NCI-H128 (cell line): Measurements from ENCODE around the gene HAX1.
"Not testable (repeated sequence)": the region's sequence is repeated elsewhere in the genome, so short reads cannot be mapped to it uniquely, and the experiment has no call there.

ENCODE experiments used
- DNase-seq: peaks from one replicate; lab custom pipeline; 2025; ENCODE audit not compliant: unreplicated experiment; lab: John Stamatoyannopoulos, UW

The HAX1 gene

DNA sequence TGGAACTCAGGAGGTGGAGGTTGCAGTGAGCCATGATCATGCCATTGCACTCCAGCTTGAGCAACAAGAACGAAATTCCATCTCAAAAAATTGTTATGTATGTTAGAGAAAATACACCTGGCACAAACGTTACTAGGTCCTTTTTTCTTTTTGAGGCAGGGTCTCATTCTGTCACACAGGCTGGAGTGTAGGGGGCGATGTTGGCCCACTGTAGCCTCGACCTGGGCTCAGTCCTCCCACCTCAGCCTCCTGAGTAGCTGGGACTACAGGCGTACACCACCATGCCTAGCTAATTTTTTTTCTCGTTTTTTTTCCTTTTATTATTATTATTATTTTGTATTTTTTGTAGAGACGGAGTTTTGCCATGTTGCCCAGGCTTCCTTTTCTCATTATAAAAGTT is 4.4 kb downstream of the HAX1 start:
- no peak for DNase-seq

DNA sequence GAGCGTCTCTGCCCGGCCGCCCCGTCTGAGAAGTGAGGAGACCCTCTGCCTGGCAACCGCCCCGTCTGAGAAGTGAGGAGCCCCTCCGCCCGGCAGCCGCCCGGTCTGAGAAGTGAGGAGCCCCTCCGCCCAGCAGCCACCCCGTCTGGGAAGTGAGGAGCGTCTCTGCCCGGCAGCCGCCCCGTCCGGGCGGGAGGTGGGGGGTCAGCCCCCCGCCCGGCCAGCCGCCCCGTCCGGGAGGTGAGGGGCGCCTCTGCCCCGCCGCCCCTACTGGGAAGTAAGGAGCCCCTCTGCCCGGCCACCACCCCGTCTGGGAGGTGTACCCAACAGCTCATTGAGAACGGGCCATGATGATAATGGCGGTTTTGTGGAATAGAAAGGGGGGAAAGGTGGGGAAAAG is 15.2 kb downstream of the HAX1 start:
- not testable (repeated sequence) for DNase-seq

DNA sequence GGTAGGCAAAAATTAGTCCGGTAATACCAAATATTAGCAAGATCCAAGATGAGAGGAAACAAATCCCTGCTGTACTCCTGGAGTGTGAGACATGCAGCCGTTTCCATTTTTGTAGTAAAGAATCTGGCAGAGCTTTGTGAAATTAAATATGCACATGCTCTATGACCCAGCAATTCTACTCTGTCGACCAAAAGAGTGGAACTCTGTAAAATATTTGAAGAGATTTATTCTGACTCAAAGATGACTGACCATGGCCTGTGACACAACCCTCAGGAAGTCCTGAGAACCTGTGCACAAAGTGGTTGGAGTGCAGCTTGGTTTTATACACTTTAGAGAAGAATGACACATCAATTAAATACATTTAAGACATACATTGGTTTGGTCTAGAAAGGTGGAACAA is 16.2 kb downstream of the HAX1 start:
- DNase-seq = no peak

DNA sequence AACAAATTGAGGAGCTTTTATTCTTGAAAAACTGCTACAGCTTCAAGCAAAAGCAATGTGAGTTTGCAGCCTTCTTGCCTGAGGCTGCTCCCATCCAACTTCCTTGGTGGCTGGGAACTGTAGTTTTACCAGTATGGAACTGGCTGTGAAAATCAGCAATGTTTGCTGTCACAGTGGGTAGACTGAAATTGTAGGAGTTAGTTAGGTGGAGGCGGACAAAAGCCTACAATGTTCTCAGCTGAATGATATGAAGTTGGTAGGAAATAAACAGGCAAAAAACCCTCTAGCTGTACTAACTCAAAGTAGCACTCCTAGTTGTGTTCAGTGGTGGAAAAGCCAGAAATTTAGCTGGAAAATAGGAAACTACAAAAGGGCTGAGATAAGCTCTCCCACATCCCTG is 18.5 kb downstream of the HAX1 start:
- no peak for DNase-seq

DNA sequence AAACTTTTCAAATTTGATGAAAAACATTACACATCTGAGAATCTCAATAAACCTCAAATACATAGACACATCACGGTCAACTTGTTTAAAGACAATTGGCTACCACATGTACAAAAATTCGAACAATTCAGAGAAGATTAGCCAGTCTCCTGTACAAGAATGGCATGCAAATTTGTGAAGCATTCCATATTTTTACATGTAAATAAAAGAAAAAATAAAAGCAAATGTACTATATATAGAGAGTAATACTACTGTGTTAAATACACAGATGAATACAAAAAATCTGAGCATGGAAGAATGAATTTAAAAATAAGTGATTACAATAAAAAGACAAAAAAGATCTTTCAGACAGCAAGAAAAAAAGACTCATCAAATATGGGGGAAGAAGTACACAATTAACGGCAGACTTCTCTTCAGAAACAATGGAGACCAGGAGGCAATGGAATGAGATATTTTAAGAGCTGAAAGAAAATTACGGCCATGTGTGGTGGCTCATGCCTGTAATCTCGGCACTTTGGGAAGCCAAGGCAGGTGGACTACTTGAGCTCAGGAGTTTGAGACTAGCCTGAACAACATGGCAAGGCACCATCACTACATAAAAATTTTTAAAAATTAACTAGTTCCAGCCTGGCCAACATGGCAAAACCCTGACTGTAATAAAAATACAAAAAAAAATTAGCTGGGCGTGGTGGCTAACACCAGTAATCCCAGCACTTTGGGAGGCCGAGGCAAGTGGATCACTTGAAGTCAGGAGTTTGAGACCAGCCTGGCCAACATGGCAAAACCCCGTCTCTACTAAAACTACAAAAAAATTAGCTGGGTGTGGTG is 23.2 kb downstream of the HAX1 start:
- DNase-seq = no peak

DNA sequence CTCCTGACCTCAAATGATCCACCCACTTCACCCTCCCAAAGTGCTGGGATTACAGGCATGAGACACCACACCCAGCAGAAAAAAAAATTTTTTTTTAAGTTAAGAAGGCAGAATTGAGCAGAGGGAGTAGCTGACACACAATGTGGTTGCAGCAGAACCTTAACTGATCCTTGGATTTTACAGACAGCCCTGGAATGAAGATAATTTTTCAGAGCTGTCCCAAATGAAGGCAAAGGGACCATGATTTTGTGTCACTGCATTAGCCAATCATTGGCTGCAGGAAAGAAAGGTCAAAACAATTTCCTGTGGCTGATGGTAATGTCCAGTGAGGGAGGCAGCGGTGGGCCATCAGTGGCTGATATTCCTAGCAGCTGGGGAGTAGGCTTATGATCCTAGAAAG is 29.2 kb downstream of the HAX1 start:
- no peak for DNase-seq

DNA sequence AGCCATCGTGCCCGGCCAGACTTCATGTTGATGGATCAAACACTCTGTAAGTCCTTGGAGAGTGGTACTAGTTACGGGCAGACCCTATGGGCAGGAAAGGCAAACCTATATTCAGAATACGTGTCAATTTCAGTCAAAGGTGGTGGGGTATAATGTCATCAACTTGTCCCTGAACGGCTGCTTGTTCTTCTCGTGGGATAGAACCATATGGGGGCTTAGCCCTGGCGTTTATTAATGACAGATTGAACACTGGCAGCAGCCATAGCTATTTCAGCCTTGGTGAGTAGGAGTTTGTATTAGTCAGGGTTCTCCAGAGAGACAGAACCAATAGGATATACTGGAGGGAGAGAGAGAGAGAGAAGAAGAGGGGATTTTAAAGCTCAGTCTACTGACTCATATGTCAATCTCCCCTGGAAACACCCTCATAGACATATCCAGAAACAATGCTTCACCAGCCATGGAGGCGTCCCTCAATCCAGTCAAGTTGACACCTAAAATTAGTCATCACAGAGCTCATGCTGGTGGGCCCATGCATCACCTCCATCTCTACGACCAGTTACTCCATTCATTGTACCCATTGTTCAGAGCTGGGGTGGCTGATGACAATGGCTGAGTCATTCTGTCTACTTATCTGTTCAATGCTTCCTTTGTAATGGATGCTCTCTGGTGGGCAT is 32.4 kb downstream of the HAX1 start:
- no peak for DNase-seq

DNA sequence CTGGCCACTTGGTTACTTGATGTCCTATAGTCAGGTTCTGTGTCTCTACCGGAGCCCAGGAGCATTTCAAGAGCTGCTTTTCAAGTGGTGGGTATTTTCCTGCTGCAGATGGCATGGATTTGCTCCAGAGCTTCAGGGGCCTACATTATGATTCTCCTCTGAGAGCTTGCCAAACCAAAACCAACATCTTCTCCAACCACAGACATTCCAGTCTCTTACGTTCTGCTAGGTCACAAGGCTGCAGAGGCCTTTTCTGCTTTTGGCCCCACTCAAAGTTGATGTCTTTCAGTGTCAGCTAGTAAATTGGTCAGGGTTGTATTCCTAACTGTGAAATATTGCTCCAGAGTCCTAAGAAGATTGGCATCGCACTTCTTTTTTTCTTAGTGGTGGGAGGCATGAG is 33.7 kb downstream of the HAX1 start:
- DNase-seq = no peak

DNA sequence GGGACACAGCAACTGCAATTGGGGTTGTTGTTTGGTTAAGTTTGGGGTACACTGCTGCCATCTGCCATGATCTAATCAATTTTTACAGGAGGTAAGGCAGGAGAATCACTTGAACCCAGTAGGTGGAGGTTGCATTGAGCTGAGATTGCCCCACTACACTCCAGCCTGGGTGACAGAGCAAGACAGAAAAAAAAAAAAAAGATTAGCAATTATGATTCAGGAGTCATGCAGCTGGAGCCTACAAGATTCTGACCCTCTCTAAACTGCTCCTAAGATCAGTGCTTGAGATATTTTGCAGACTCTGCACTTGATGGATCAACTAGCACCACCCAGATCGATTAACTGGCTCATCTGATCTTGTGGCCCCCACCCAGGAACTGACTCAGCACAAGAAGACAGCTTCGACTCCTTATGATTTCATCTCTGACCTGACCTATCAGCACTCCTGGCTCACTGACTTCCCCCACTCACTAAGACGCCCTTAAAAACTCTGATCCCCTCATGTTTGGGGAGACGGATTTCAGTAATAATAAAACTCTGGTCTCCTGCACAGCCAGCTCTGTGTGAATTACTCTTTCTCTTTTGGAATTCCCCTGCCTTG is 35.3 kb downstream of the HAX1 start:
- not testable (repeated sequence) for DNase-seq

DNA sequence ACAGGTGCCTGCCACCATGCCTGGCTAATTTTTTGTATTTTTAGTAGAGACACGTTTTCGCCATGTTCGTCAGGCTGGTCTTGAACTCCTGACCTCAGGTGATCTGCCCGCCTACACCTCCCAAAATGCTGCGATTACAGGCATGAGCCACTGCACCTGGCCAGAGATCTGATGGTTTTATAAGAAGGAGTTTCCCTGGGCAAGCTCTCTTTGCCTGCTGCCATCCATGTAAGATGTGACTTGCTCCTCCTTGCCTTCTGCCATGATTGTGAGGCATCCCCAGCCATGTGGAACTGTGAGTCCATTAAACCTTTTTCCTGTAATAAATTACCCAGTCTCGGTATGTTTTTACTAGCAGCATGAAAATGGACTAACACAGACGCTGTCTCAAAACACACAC is 36.7 kb downstream of the HAX1 start:
- not testable (repeated sequence) for DNase-seq

DNA sequence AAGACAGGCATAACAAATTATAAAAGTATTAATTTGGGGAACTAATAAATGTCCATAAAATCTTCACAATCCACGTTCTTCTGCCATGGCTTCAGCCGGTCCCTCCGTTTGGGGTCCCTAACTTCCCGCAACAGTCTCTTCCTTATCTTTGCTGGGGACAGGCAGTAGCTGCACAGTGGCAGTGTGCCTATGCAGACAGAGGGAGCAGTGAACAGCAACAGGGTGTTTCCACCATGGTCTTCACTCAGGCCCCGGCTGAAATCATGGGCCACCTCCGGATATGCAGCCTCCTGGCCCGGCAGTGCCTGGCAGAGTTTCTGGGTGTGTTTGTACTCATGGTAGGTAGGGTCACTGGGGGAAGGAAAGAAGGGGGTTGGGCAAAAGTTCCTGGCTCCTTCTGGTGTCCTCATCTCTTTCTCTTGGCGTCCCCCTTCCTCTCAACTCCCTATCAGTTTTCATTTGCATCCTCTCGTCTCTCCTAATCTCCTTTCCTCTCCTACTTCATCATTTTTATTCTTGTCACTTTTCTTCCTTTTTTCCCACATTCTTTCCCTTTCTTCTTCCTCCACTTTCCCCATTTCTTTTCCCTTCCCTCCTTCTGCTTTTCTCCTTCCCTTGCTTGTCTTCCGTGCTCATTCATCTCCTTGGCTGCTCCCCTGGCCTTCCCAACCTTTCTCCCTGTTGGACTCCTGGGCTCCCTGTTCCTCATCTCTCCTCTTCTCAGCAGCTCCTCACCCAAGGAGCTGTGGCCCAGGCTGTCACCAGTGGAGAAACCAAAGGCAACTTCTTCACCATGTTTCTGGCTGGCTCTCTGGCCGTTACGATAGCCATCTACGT is 40.0 kb downstream of the HAX1 start:
- DNase-seq = not testable (repeated sequence)

DNA sequence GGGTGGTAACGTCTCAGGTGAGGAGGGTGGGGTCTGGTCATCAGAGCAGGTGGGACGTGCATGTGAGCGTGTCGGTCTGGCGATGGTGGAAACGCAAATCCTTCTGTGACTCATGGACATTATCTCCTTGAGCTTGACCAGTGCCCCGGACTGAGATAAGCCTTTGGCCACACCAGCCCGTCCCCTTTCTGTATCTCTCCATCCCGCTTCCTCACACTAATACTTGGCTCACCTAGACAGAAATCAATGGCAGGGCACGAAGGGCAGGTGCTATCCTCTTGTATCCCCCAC is 40.6 kb downstream of the HAX1 start:
- no peak for DNase-seq

DNA sequence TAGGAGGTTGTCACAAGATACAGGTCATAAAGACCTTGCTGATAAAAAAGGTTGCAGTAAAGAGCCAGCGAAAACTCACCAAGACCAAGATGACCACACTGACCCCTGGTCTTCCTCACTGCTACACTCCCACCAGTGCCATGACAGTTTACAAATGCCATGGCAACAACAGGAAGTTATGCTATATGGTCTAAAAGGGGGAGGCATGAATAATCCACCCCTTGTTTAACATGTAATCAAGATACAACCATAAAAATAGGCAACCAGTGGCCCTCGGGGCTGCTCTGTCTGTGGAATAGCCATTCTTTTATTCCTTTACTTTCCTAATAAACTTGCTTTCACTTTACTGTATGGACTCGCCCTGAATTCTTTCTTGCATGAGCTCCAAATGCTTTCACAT is 41.8 kb downstream of the HAX1 start:
- not testable (repeated sequence) for DNase-seq

DNA sequence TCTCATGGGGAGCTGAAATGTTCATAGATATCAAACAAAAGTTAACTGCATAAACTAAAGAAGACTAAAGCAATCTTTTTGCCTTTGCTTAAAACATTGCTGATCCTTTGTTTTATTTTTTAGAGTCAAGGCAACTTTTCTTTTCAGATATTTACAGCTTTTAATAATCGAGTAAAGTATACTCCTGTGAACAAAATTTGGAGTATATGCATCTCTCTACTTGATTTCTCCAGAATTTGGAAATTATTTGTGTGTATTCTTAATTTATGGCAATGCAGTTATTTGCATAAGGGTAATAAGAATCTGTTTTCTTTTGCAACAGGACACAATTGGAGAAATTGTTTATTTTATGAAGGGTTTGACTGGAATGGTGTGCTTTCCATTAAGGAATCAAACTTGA is 44.3 kb downstream of the HAX1 start:
- DNase-seq = no peak

DNA sequence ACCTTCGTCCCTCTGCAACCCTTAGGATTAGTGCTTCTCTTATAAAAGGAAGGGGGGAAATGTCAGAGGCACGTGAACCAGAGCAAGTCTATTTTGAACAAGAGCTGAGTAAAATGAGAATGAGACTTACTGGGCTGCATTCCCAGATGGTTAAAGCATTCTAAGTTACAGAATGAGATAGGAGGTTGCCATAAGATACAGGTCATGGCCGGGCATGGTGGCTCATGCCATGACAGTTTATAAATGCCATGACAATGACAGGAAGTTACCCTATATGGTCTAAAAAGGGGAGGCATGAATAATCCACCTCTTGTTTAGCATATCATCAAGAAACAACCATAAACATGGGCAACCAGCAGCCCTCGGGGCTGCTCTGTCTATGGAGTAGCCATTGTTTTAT is 46.0 kb downstream of the HAX1 start:
- no peak for DNase-seq

DNA sequence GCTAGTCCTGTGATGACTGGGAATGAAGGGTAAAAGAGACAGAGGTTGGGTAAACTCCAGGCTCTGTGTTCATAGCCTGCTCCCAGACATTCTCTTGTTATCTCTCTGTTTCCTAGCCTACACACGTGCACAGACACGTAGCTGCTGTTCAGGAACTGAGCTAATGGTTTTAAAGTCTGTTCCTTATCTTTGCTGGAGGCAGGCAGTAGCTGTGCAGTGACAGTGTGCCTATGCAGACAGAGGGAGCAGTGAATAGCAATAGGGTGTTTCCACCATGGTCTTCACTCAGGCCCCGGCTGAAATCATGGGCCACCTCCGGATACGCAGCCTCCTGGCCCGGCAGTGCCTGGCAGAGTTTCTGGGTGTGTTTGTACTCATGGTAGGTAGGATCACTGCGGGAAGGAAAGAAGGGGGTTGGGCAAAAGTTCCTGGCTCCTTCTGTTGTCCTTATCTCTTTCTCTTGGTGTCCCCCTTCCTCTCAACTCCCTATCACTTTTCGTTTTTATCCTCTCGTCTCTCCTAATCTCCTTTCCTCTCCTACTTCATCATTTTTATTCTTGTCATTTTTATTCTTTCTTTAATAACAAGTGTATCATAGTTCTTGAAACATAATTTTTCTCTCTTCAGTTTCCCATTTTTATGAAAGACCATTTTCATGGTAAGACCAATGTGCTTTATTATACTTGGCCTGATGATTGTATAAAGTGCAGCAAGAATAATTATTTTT is 48.6 kb downstream of the HAX1 start, which contains the start of gene AQP10:
AQP10 (plus strand) TSS at position 212 of the 727 bp plus-strand sequence; CDS start at position 275, 63 bp downstream.
- DNase-seq = no peak

DNA sequence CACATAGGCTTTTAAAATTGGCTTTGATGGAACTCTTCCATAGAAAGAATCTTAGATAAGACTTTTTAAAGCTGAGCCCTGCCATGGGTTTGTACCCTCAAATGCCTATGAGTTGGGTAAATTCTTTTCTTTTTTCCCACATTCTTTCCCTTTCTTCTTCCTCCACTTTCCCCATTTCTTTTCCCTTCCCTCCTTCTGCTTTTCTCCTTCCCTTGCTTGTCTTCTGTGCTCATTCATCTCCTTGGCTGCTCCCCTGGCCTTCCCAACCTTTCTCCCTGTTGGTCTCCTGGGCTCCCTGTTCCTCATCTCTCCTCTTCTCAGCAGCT is 49.1 kb downstream of the HAX1 start:
- not testable (repeated sequence) for DNase-seq

DNA sequence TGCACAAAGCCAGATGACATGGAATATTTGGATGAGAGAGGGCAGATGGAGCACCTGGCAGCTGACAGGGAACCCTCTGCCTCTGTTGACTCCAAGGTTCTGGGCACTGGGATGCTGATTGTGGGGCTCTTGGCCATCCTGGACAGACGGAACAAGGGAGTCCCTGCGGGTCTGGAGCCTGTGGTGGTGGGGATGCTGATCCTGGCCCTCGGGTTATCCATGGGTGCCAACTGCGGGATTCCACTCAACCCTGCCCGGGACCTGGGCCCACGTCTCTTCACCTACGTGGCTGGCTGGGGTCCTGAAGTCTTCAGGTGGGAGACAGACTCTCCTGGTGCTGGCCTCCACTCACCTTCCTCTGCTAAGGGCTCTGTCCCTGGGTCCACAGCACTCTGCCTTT is 51.1 kb downstream of the HAX1 start:
- no peak for DNase-seq

DNA sequence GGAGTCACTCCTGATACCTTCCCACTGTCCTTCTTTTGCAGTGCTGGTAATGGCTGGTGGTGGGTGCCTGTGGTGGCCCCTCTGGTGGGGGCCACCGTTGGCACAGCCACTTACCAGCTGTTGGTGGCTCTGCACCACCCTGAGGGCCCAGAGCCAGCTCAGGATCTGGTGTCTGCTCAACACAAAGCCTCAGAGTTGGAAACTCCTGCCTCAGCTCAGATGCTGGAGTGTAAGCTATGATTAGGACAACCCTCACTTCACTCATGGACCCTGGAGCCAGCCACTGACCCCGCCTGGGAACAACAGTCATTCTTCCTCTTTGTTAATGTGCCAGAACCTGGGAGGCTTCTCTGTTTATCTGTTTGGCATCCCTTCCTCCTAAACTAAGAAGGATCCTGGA is 51.8 kb downstream of the HAX1 start:
- DNase-seq = no peak

DNA sequence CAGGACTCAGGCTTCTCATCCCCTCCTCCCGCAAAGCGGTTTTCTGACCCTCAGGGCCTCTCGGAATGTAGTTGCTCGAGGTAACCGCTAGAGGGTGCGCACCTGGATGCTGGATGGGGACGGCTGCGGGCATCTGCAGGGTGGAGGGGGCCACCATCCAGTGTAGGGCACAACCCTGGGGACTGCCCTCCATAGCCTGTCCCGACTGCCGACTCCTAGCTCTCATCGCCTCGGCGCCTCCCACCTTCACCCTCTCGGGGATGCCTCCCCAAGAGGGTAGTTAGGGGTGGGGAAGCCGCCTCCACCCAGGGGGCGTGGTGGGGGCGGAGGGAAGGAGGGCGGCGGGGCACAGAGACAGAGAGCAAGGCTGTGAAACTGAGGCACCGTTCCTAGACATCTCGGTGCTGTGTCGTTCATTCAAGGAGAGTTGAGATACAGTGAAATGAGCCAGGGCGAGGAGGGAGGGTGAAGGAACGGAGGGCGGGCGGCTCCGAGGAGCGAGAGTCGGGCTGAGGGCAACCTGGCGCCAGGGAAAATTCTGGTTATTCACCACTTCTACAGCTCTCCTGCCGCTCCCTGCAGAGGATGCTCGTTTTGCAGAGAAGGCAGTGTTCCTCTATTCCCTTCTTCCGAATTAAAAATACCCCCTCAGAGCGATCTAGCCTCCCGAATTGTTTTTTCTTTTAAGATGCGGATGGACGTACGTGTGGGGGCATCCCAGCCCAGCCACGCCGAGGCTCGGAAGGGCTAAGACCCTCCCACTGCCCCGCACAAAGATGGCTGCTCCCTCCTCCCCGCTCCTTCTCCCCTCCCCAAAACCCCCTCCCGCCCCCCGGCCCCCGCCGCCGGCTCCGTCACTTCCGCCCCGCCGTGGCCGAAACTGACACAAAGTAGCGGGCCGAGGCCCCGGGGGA is 52.5 kb downstream of the HAX1 start, which contains the start of gene ATP8B2:
ATP8B2 (plus strand) TSS at position 857 of the 914 bp plus-strand sequence. CDS start 2,617 bp downstream, outside the sequence.
- peak; percentile 88 for DNase-seq
